Muscle of leg (tissue), 11 donors: ENCODE measurements around the gene SRP72. TPM values are rescaled to one million over a fixed set of nuclear protein-coding genes. Genes with fewer than 3 reads are reported as not detected.
A peak's percentile ranks its signal among the peaks of the same experiment; 100 is the strongest.
"Not testable (repeated sequence)": the region's sequence is repeated elsewhere in the genome, so short reads cannot be mapped to it uniquely, and the experiment has no call there.

ENCODE experiments used
- DNase-seq: peaks from one replicate; pipeline ENCODE4 v3.0.0; 2013
- H3K27ac ChIP-seq: one replicate; pipeline ENCODE4 v1.5.1; 2013; ENCODE audit warnings: mild to moderate bottlenecking, low read length, control low read depth
- H3K27me3 ChIP-seq: one replicate; pipeline ENCODE4 v1.6.1; 2013; ENCODE audit warnings: low read length; ENCODE audit not compliant: control insufficient read depth, insufficient read depth
- H3K36me3 ChIP-seq: one replicate; pipeline ENCODE4 v1.6.1; 2013; ENCODE audit warnings: low read length; ENCODE audit not compliant: control insufficient read depth, insufficient read depth
- H3K4me1 ChIP-seq: one replicate; pipeline ENCODE4 v1.6.1; 2013; ENCODE audit warnings: low read length; ENCODE audit not compliant: control insufficient read depth, insufficient read depth
- H3K4me3 ChIP-seq: one replicate; pipeline ENCODE4 v1.5.1; 2013; ENCODE audit warnings: low read length, control low read depth
- H3K9me3 ChIP-seq: replicated peaks from 2 replicates; pipeline ENCODE4 v1.6.1; 2013; ENCODE audit warnings: low read depth, low read length; ENCODE audit not compliant: control insufficient read depth
- WGBS: methylation state at CpG from one replicate; pipeline ENCODE4 v1.1.5; 2013; ENCODE audit warnings: missing lambda C conversion rate; ENCODE audit not compliant: insufficient coverage; 5-methylcytosine and 5-hydroxymethylcytosine counted together
- polyA plus RNA-seq, 8 donors: library from polyadenylated mRNA; unstranded; fragments of 120-200 nt; gene quantifications; one replicate each; pipeline versions ENCODE4 v1.2.1 to v1.2.3, GENCODE V29; 2013; ENCODE audit warnings: inconsistent platforms in 1 of 8, low replicate concordance in 1 of 8; ENCODE audit not compliant: insufficient read length in 8 of 8, insufficient read depth in 1 of 8
- total RNA-seq: library from RNA; stranded (reverse); fragments of 120-200 nt; gene quantifications from one replicate; pipeline ENCODE4 v1.2.4, GENCODE V29; 2013

Gene SRP72
- total and polyA plus RNA-seq, 9 donors = 49.3 to 88.6 (median 76.2) TPM

DNA sequence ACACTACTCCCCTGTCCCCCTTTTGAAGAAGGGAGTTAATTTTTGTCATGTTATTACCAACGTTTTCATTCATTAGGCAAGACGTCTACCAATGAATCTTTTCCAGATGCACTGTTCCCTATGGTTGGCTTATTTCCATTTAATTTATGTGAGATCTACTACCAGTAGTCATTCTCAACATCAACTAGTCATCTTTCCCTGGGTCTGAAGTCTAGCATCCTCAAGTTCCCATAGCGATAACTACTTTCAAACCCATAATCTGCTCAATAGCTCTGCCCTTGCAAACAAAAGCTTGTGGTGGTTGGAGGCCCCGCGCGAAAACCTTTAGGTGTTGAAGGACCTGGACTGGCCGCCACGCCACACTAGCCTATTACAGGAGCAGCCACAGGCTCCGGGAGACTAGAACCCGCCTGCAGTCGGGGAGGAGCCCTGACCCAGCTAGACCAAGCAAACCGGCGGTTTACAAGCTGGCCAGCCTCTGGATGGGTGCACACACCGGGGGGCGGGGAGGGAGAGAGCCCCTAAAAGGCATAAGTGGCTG is 32.7 kb upstream of the SRP72 start:
- H3K36me3 ChIP-seq = no peaks in the 10 kb centered on the region
- peak overlapping the region; percentile 95 for H3K4me3 ChIP-seq
- H3K27ac ChIP-seq = peak overlapping the region; percentile 100
- peak; percentile 62 for DNase-seq
- 0% methylated on average over 13 of the region's 15 CpGs for WGBS
- no peaks in the 10 kb centered on the region for H3K9me3 ChIP-seq
- H3K27me3 ChIP-seq = no peaks in the 10 kb centered on the region
- H3K4me1 ChIP-seq = peaks cover 5% of the 10 kb centered on the region

DNA sequence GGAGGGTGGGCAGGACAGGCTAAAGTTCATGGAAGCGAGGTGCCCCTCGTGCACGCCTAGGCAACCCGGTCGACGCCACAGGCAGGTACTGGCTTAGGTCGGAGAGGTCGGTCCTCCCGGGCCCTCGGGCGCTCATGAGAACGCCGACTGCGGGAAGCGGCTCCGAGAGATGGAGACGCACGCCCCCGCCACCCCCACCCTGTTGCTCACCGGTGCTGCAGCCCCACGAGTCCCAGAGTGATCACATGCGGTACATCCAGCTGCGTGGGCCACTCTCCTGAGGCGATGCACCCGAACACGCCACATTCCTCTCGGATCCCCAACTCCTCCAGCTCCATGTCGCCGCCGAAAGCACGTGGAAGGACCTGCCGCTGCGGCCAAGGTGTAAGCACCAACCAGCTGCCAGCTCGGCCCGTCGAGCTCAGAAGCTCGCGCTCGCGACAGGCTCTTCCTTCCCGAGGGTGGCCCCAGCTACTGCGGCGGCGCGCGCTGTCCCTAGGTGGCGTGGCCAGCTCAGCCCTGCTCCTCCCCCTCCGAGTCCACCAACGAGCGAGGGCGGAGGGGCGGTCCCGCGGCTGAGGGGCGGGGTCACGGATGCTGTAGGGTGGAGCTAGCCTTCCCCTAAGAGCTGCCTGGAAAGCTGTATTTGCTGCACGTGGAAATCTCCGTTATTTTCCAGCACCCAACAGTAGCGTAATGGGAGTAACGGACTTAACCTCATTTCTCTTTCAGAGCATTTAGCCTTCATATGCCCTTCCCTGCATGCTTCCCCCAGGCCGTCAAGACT is 32.1 kb upstream of the SRP72 start, which contains the start of gene PPAT:
TSS of gene PPAT (minus strand) at position 476 of the 787 bp plus-strand sequence. CDS start at position 338, 138 bp downstream.
- 0% methylated on average over 54 of the region's 61 CpGs for WGBS
- Histone ChIP-seq H3K27ac (peak within 1 kb of the TSS; percentile 100), H3K36me3 (no peaks in the 10 kb centered on the region), H3K27me3 (no peaks in the 10 kb centered on the region), H3K4me1 (peaks cover 5% of the 10 kb centered on the region), H3K9me3 (no peaks in the 10 kb centered on the region), H3K4me3 (peak within 1 kb of the TSS; percentile 95)
- DNase-seq = peak; percentile 99

DNA sequence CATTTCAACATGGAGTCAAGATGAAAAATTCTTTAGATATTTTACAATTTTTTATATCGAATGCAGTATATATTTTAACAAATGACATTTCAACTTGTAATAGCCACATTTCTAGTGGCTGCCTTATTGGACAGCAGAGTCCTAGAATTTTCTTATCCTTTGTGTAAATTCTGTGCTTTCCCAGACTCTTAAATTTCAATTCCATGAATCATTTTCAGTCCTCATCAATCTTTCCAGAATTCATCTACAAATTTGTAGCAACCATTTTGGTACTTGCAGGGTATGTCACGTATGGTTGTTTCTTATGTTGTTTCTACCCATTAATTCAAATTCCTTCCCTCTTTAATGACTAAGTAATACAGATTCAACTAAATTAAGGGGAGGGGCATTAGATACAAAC is 28.7 kb upstream of the SRP72 start:
- WGBS = no CpG with 5 or more reads among the region's 2 CpGs
- Histone ChIP-seq H3K27ac (no peak overlapping the region), H3K9me3 (no peaks in the 10 kb centered on the region), H3K36me3 (peaks cover 10% of the 10 kb centered on the region), H3K27me3 (no peaks in the 10 kb centered on the region), H3K4me1 (peaks cover 5% of the 10 kb centered on the region), H3K4me3 (no peak overlapping the region)
- no peak for DNase-seq

DNA sequence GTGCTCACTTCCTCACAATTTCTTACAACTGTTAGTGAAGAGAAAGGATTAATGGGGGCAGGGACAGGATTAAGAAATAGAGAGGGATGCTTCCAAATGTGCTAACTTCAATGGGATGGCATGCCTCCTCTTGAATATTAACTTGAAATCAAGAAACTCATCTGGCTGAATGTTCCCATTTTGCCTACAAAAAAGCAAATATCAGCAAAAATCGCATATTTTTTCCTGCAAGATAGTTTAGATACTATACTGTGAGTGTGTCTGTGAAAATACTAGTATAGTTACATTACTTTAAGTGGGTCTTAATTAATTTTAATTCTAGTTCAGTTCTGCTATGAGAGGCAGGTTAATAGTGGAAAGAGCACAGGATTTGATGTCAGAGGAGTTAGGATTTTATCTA is 26.4 kb upstream of the SRP72 start:
- Histone ChIP-seq H3K36me3 (peaks cover 13% of the 10 kb centered on the region), H3K9me3 (no peaks in the 10 kb centered on the region), H3K4me3 (no peak overlapping the region), H3K4me1 (no peaks in the 10 kb centered on the region), H3K27ac (no peak overlapping the region), H3K27me3 (no peaks in the 10 kb centered on the region)
- DNase-seq = no peak
- WGBS = no CpG with 5 or more reads among the region's 1 CpG

DNA sequence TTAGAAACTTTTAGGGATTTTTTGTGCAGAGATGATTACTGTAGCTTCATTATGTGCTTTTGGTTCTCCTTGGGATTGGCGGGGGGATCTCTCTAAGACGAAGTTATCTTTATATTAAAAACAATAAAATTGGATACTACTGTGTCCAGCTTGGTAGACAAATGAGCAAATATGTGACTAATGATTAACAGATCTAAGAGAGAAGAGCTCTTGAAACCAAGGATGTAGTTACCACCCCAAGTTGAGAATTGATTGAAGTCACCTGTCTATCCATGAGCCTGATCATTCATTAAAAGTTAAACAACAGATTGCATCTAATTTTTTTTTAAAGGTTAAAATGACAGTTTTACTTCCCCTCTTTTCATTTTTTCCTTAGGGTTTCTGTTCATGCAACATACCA is 22.7 kb upstream of the SRP72 start:
- Histone ChIP-seq H3K4me3 (no peak overlapping the region), H3K27ac (no peak overlapping the region), H3K36me3 (peaks cover 27% of the 10 kb centered on the region), H3K4me1 (no peaks in the 10 kb centered on the region), H3K9me3 (no peaks in the 10 kb centered on the region), H3K27me3 (no peaks in the 10 kb centered on the region)
- no CpG with 5 or more reads among the region's 2 CpGs for WGBS
- DNase-seq = no peak

DNA sequence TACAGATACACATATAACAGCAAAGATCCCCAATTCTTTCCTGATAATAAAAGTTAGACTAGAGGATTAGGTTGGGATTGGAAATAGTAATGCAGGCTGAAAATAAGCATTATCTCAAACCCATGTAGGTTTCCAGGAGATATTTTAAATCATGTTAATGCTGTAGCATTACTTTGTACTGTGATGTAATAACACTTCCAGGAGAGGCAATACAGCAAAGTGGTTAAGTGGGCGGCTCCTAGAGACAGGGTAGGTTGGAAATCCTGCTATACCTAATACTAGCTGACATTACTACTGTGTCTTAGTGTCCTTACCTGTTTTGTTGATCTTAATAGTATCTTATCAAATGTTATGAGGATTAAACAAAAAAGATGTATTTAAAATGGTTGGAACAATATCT is 21.7 kb upstream of the SRP72 start:
- Histone ChIP-seq H3K36me3 (peaks cover 27% of the 10 kb centered on the region), H3K27ac (no peak overlapping the region), H3K9me3 (no peaks in the 10 kb centered on the region), H3K27me3 (no peaks in the 10 kb centered on the region), H3K4me3 (no peak overlapping the region), H3K4me1 (no peaks in the 10 kb centered on the region)
- whole genome bisulfite sequencing = no CpG with 5 or more reads among the region's 1 CpG
- no peak for DNase-seq

DNA sequence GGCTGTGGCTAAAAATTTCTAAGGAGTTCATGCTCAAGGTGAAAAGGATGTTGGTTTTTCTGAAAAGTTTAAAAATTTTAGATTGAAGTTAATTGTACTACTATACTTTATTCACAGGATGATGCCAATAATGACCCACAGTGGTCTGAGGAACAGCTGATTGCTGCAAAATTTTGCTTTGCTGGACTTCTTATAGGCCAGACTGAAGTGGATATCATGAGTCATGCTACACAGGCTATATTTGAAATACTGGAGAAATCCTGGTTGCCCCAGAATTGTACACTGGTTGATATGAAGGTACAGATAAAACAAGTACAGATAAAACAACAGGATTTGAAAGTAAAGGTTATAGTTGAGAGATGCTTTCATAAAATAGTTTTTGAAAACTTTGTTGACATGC is 19.1 kb upstream of the SRP72 start:
- no peaks in the 10 kb centered on the region for H3K9me3 ChIP-seq
- no peak for DNase-seq
- H3K4me1 ChIP-seq = no peaks in the 10 kb centered on the region
- peaks cover 31% of the 10 kb centered on the region for H3K36me3 ChIP-seq
- no peak overlapping the region for H3K27ac ChIP-seq
- H3K27me3 ChIP-seq = no peaks in the 10 kb centered on the region
- H3K4me3 ChIP-seq = no peak overlapping the region

DNA sequence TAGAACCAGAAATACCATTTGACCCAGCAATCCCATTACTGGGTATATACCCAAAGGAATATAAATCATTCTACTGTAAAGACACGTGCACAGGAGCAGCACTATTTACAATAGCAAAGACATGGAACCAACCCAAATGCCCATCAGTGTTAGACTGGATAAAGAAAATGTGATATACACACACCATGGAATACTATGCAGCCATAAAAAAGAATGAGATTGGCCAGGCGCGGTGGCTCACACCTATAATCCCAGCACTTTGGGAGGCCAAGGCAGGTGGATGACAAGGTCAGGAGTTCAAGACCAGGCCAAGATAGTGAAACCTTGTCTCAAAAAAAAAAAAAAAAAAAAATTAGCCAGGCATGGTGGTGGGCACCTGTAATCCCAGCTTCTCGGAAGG is 17.9 kb upstream of the SRP72 start:
- 83% methylated on average over 1 of the region's 4 CpGs for WGBS
- H3K27ac ChIP-seq, H3K27me3 ChIP-seq, H3K9me3 ChIP-seq, H3K4me1 ChIP-seq, H3K4me3 ChIP-seq, DNase-seq: not testable (repeated sequence)
- H3K36me3 ChIP-seq = peaks cover 36% of the 10 kb centered on the region

DNA sequence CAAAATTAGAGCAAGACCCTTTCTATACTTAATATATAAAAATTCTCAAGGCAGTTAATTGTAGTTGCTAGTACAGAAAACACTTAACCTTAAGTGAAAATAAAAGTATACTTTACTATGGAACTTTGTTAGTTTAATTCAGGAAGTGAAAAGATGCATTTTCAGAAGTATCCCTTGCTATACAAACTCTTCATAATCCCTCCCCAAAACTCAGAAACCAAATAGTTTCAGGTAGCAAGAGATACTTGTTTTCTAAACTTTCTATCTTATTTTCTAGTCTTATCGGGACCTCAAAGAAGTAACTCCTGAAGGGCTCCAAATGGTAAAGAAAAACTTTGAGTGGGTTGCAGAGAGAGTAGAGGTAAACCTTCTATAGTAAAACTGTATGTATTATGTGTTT is 17.1 kb upstream of the SRP72 start:
- Histone ChIP-seq H3K9me3 (no peaks in the 10 kb centered on the region), H3K36me3 (peaks cover 40% of the 10 kb centered on the region)

DNA sequence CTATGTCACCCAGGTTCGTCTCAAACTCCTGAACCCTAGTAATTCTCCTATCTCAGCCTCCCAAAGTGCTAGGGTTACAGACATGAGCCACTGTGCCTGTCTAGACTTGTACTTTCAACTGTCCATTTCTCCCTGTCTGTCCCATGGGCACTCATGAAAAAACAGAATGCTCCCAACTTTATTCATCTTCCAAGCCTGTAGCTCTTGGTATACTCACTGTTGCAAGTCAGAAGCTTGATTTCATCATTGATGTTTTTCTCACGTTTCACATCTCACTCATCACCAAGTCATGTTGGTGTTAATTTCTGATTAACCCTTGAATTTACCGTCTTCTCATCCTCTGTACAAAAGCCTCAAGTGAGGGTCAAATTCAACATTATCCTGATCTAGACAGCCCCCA is 7.3 kb upstream of the SRP72 start:
- 83% methylated on average over 3 of the region's 3 CpGs for WGBS
- H3K36me3 ChIP-seq = peaks cover 29% of the 10 kb centered on the region

More for the DNA sequence above, 17.1 kb upstream of the SRP72 start:
- Histone ChIP-seq H3K27me3 (no peaks in the 10 kb centered on the region), H3K4me3 (no peak overlapping the region), H3K4me1 (no peaks in the 10 kb centered on the region), H3K27ac (no peak overlapping the region)
- DNase-seq = no peak
- no CpG with 5 or more reads among the region's 1 CpG for WGBS

More for the DNA sequence above, 7.3 kb upstream of the SRP72 start:
- Histone ChIP-seq H3K27ac (no peak overlapping the region), H3K27me3 (no peaks in the 10 kb centered on the region), H3K9me3 (no peaks in the 10 kb centered on the region), H3K4me1 (no peaks in the 10 kb centered on the region), H3K4me3 (no peak overlapping the region)
- no peak for DNase-seq
